WTC11 (cell line): Measurements from ENCODE around the gene SYNC.

ENCODE experiments used
- ATF2 ChIP-seq: sonication (generic); formaldehyde crosslinking; IDR thresholded peaks from 2 replicates; pipeline ENCODE4 v1.8.1; 2022; ENCODE audit warnings: low read depth, missing genetic modification reagents, borderline replicate concordance
- CREM ChIP-seq: sonication (generic); formaldehyde crosslinking; IDR thresholded peaks from 2 replicates; pipeline ENCODE4 v1.8.1; 2022; ENCODE audit warnings: mild to moderate bottlenecking, missing genetic modification reagents, moderate library complexity
- CTCF ChIP-seq: fragments of 200-600 bp; IDR thresholded peaks from 2 replicates; pipeline ENCODE4 v1.8.0; 2022; ENCODE audit warnings: antibody characterized with exemption
- ELF4 ChIP-seq: sonication (generic); formaldehyde crosslinking; IDR thresholded peaks from 2 replicates; pipeline ENCODE4 v1.8.1; 2022; ENCODE audit warnings: low read depth, mild to moderate bottlenecking, moderate library complexity, missing genetic modification reagents
- FOXJ3 ChIP-seq: sonication (generic); formaldehyde crosslinking; IDR thresholded peaks from 2 replicates; pipeline ENCODE4 v1.9.0; 2021; ENCODE audit warnings: missing genetic modification reagents, mild to moderate bottlenecking, borderline replicate concordance
- IRF1 ChIP-seq: sonication (generic); formaldehyde crosslinking; IDR thresholded peaks from 2 replicates; pipeline ENCODE4 v1.8.0; 2023; ENCODE audit warnings: missing genetic modification reagents
- IRF2 ChIP-seq: sonication (generic); formaldehyde crosslinking; IDR thresholded peaks from 2 replicates; pipeline ENCODE4 v1.8.0; 2022; ENCODE audit warnings: low read depth, missing genetic modification reagents, borderline replicate concordance
- MAX ChIP-seq: sonication (generic); formaldehyde crosslinking; IDR thresholded peaks from 2 replicates; pipeline ENCODE4 v1.8.0; 2022; ENCODE audit warnings: mild to moderate bottlenecking, missing genetic modification reagents
- RELA ChIP-seq: sonication (generic); formaldehyde crosslinking; IDR thresholded peaks from 2 replicates; pipeline ENCODE4 v1.8.1; 2022; ENCODE audit warnings: missing genetic modification reagents, mild to moderate bottlenecking, borderline replicate concordance
- SP1 ChIP-seq: sonication (generic); formaldehyde crosslinking; conservative IDR thresholded peaks from 2 replicates; pipeline ENCODE4 v1.8.1; 2022; ENCODE audit warnings: missing genetic modification reagents
- ZNF121 ChIP-seq: sonication (generic); formaldehyde crosslinking; IDR thresholded peaks from 2 replicates; pipeline ENCODE4 v1.8.0; 2023; ENCODE audit warnings: missing genetic modification reagents
- ZNF396 ChIP-seq: fragments of 250-450 bp; sonication (Bioruptor Pico); IDR thresholded peaks from 2 replicates; pipeline ENCODE4 v1.8.0; 2021; ENCODE audit warnings: mild to moderate bottlenecking, moderate library complexity, borderline replicate concordance

- no peak for TF ChIP-seq ELF4
- TF ChIP-seq CTCF = no peak
- TF ChIP-seq MAX (CRISPR knock-in tag) = no peak
- TF ChIP-seq IRF1 (CRISPR knock-in tag) = no peak
- TF ChIP-seq CREM (CRISPR knock-in tag) = no peak
- no peak for TF ChIP-seq ATF2 (CRISPR knock-in tag)
- no peak for TF ChIP-seq SP1 (CRISPR knock-in tag)
- no peak for TF ChIP-seq FOXJ3 (CRISPR knock-in tag)
- no peak for TF ChIP-seq RELA (CRISPR knock-in tag)
- TF ChIP-seq IRF2 (CRISPR knock-in tag) = no peak
- TF ChIP-seq ZNF121 (CRISPR knock-in tag) = no peak
- TF ChIP-seq ZNF396 (CRISPR knock-in tag) = no peak
Observed at GRCh38 chr1:32717503-32717902, 14.9 kb upstream of the SYNC start.
